ENCODE measurements around the gene METTL23.

DNA sequence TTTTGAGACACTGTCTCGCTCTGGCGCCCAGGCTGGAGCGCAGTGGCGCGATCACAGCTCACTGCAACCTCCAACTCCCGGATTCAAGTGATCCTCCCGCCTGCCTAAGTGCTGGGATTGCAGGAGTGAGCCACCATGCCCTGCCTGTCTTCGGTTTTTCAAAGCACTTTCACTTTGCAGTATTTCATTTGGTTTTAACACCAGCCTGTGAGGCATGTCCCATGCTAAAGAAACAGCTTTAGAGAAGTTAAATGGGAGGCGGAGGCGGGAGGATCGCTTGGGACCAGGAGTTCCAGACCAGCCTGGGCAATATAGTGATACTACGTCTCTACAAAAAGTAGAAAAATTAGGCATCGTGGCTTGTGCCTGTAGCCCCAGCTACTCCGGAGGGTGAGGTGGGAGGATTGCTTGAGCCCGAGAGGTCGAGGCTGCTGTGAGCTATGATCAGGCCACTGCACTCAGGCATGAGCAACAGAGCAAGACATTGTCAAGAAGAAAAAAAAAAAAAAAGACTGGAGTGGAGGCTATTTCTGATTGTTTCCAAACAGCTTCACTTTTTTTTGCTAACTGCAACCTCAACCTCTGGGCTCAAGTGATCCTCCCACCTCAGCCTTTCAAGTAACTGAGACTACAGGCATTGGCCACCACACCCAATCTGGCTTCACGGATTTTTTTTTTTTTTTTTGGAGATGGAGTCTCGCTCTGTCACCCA lies 1.3 kb downstream of the METTL23 start:
- TF ChIP-seq, protein P1, sequence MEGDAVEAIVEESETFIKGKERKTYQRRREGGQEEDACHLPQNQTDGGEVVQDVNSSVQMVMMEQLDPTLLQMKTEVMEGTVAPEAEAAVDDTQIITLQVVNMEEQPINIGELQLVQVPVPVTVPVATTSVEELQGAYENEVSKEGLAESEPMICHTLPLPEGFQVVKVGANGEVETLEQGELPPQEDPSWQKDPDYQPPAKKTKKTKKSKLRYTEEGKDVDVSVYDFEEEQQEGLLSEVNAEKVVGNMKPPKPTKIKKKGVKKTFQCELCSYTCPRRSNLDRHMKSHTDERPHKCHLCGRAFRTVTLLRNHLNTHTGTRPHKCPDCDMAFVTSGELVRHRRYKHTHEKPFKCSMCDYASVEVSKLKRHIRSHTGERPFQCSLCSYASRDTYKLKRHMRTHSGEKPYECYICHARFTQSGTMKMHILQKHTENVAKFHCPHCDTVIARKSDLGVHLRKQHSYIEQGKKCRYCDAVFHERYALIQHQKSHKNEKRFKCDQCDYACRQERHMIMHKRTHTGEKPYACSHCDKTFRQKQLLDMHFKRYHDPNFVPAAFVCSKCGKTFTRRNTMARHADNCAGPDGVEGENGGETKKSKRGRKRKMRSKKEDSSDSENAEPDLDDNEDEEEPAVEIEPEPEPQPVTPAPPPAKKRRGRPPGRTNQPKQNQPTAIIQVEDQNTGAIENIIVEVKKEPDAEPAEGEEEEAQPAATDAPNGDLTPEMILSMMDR (IDR thresholded peaks at IDR 0.05; ENCODE audit: extremely low read depth in 1 of 2, insufficient read depth in 1 of 2, low read depth in 1 of 2, low read length in 2 of 2), result no peak
- no peak for TF ChIP-seq JUN (IDR thresholded peaks at IDR 0.05; ENCODE audit: borderline replicate concordance, insufficient read depth, insufficient read length, low read depth)
- TF ChIP-seq EZH2 (IDR thresholded peaks at IDR 0.05; ENCODE audit: borderline replicate concordance, low read depth, low read length, severe bottlenecking), result no peak

All from endothelial cell of umbilical vein (primary cell).